ENCODE results near the gene SLC24A3.

The SLC24A3 gene

GRCh38 chr20:19583532-19584175, 371.2 kb downstream of the SLC24A3 start:
- no peaks in the 10 kb centered on the region for H3K27me3 ChIP-seq (replicated peaks; ENCODE audit: control insufficient read depth, insufficient read depth, low read length, poor library complexity, severe bottlenecking)
- H3K4me3 ChIP-seq (ENCODE audit: insufficient read depth, low read depth, low read length, poor library complexity, severe bottlenecking) = no peak overlapping the region
- no peak overlapping the region for H3K27ac ChIP-seq (ENCODE audit: insufficient read depth, low read length, poor library complexity, severe bottlenecking)
- H3K36me3 ChIP-seq (ENCODE audit: control insufficient read depth, insufficient read depth, low read length) = no peaks in the 10 kb centered on the region
- DNase-seq = no peak
- no peaks in the 10 kb centered on the region for H3K4me1 ChIP-seq (ENCODE audit: control insufficient read depth, insufficient read depth, low read length, poor library complexity, severe bottlenecking)
- no peaks in the 10 kb centered on the region for H3K9me3 ChIP-seq (ENCODE audit: control insufficient read depth, low read length)

- Histone ChIP-seq H3K36me3 (ENCODE audit: control insufficient read depth, insufficient read depth, low read length) (no peaks in the 10 kb centered on the region), H3K27ac (ENCODE audit: insufficient read depth, low read length, poor library complexity, severe bottlenecking) (no peak overlapping the region), H3K4me1 (ENCODE audit: control insufficient read depth, insufficient read depth, low read length, poor library complexity, severe bottlenecking) (no peaks in the 10 kb centered on the region), H3K4me3 (ENCODE audit: insufficient read depth, low read depth, low read length, poor library complexity, severe bottlenecking) (no peak overlapping the region), H3K27me3 (replicated peaks; ENCODE audit: control insufficient read depth, insufficient read depth, low read length, poor library complexity, severe bottlenecking) (no peaks in the 10 kb centered on the region), H3K9me3 (ENCODE audit: control insufficient read depth, low read length) (no peaks in the 10 kb centered on the region)
- DNase-seq = no peak
Measured at GRCh38 chr20:19588241-19588640, 375.8 kb downstream of the SLC24A3 start.

GRCh38 chr20:19588732-19589131, 376.3 kb downstream of the SLC24A3 start:
- H3K27me3 ChIP-seq (replicated peaks; ENCODE audit: control insufficient read depth, insufficient read depth, low read length, poor library complexity, severe bottlenecking) = no peaks in the 10 kb centered on the region
- no peaks in the 10 kb centered on the region for H3K9me3 ChIP-seq (ENCODE audit: control insufficient read depth, low read length)
- H3K27ac ChIP-seq (ENCODE audit: insufficient read depth, low read length, poor library complexity, severe bottlenecking) = no peak overlapping the region
- no peaks in the 10 kb centered on the region for H3K4me1 ChIP-seq (ENCODE audit: control insufficient read depth, insufficient read depth, low read length, poor library complexity, severe bottlenecking)
- no peak for DNase-seq
- H3K36me3 ChIP-seq (ENCODE audit: control insufficient read depth, insufficient read depth, low read length) = no peaks in the 10 kb centered on the region
- no peak overlapping the region for H3K4me3 ChIP-seq (ENCODE audit: insufficient read depth, low read depth, low read length, poor library complexity, severe bottlenecking)

GRCh38 chr20:19589787-19590362, 377.4 kb downstream of the SLC24A3 start:
- Histone ChIP-seq H3K36me3 (ENCODE audit: control insufficient read depth, insufficient read depth, low read length) (no peaks in the 10 kb centered on the region), H3K27me3 (replicated peaks; ENCODE audit: control insufficient read depth, insufficient read depth, low read length, poor library complexity, severe bottlenecking) (no peaks in the 10 kb centered on the region), H3K27ac (ENCODE audit: insufficient read depth, low read length, poor library complexity, severe bottlenecking) (no peak overlapping the region), H3K9me3 (ENCODE audit: control insufficient read depth, low read length) (no peaks in the 10 kb centered on the region), H3K4me3 (ENCODE audit: insufficient read depth, low read depth, low read length, poor library complexity, severe bottlenecking) (no peak overlapping the region), H3K4me1 (ENCODE audit: control insufficient read depth, insufficient read depth, low read length, poor library complexity, severe bottlenecking) (no peaks in the 10 kb centered on the region)
- no peak for DNase-seq

GRCh38 chr20:19590382-19590781, 377.9 kb downstream of the SLC24A3 start:
- Histone ChIP-seq H3K9me3 (ENCODE audit: control insufficient read depth, low read length) (no peaks in the 10 kb centered on the region), H3K27me3 (replicated peaks; ENCODE audit: control insufficient read depth, insufficient read depth, low read length, poor library complexity, severe bottlenecking) (no peaks in the 10 kb centered on the region), H3K4me1 (ENCODE audit: control insufficient read depth, insufficient read depth, low read length, poor library complexity, severe bottlenecking) (no peaks in the 10 kb centered on the region), H3K27ac (ENCODE audit: insufficient read depth, low read length, poor library complexity, severe bottlenecking) (no peak overlapping the region), H3K4me3 (ENCODE audit: insufficient read depth, low read depth, low read length, poor library complexity, severe bottlenecking) (no peak overlapping the region), H3K36me3 (ENCODE audit: control insufficient read depth, insufficient read depth, low read length) (no peaks in the 10 kb centered on the region)
- DNase-seq = no peak

GRCh38 chr20:19593762-19594161, 381.3 kb downstream of the SLC24A3 start:
- Histone ChIP-seq H3K4me3 (ENCODE audit: insufficient read depth, low read depth, low read length, poor library complexity, severe bottlenecking) (no peak overlapping the region), H3K36me3 (ENCODE audit: control insufficient read depth, insufficient read depth, low read length) (no peaks in the 10 kb centered on the region), H3K9me3 (ENCODE audit: control insufficient read depth, low read length) (no peaks in the 10 kb centered on the region), H3K27ac (ENCODE audit: insufficient read depth, low read length, poor library complexity, severe bottlenecking) (no peak overlapping the region), H3K27me3 (replicated peaks; ENCODE audit: control insufficient read depth, insufficient read depth, low read length, poor library complexity, severe bottlenecking) (no peaks in the 10 kb centered on the region), H3K4me1 (ENCODE audit: control insufficient read depth, insufficient read depth, low read length, poor library complexity, severe bottlenecking) (no peaks in the 10 kb centered on the region)
- no peak for DNase-seq

- Histone ChIP-seq H3K4me3 (ENCODE audit: insufficient read depth, low read depth, low read length, poor library complexity, severe bottlenecking) (no peak overlapping the region), H3K9me3 (ENCODE audit: control insufficient read depth, low read length) (no peaks in the 10 kb centered on the region), H3K27me3 (replicated peaks; ENCODE audit: control insufficient read depth, insufficient read depth, low read length, poor library complexity, severe bottlenecking) (no peaks in the 10 kb centered on the region), H3K27ac (ENCODE audit: insufficient read depth, low read length, poor library complexity, severe bottlenecking) (no peak overlapping the region), H3K4me1 (ENCODE audit: control insufficient read depth, insufficient read depth, low read length, poor library complexity, severe bottlenecking) (no peaks in the 10 kb centered on the region), H3K36me3 (ENCODE audit: control insufficient read depth, insufficient read depth, low read length) (no peaks in the 10 kb centered on the region)
- no peak for DNase-seq
Measured at GRCh38 chr20:19594896-19595295, 382.5 kb downstream of the SLC24A3 start.

- no peak overlapping the region for H3K27ac ChIP-seq (ENCODE audit: insufficient read depth, low read length, poor library complexity, severe bottlenecking)
- no peak for DNase-seq
- H3K9me3 ChIP-seq (ENCODE audit: control insufficient read depth, low read length) = no peaks in the 10 kb centered on the region
- no peaks in the 10 kb centered on the region for H3K27me3 ChIP-seq (replicated peaks; ENCODE audit: control insufficient read depth, insufficient read depth, low read length, poor library complexity, severe bottlenecking)
- H3K4me3 ChIP-seq (ENCODE audit: insufficient read depth, low read depth, low read length, poor library complexity, severe bottlenecking) = no peak overlapping the region
- H3K36me3 ChIP-seq (ENCODE audit: control insufficient read depth, insufficient read depth, low read length) = no peaks in the 10 kb centered on the region
- no peaks in the 10 kb centered on the region for H3K4me1 ChIP-seq (ENCODE audit: control insufficient read depth, insufficient read depth, low read length, poor library complexity, severe bottlenecking)
Measured at GRCh38 chr20:19598117-19598850, 385.8 kb downstream of the SLC24A3 start.

GRCh38 chr20:19599200-19599599, 386.8 kb downstream of the SLC24A3 start:
- no peaks in the 10 kb centered on the region for H3K4me1 ChIP-seq (ENCODE audit: control insufficient read depth, insufficient read depth, low read length, poor library complexity, severe bottlenecking)
- H3K27ac ChIP-seq (ENCODE audit: insufficient read depth, low read length, poor library complexity, severe bottlenecking) = no peak overlapping the region
- no peak for DNase-seq

GRCh38 chr20:19600042-19600441, 387.6 kb downstream of the SLC24A3 start:
- Histone ChIP-seq H3K4me3 (ENCODE audit: insufficient read depth, low read depth, low read length, poor library complexity, severe bottlenecking) (no peak overlapping the region), H3K4me1 (ENCODE audit: control insufficient read depth, insufficient read depth, low read length, poor library complexity, severe bottlenecking) (no peaks in the 10 kb centered on the region), H3K27me3 (replicated peaks; ENCODE audit: control insufficient read depth, insufficient read depth, low read length, poor library complexity, severe bottlenecking) (no peaks in the 10 kb centered on the region), H3K27ac (ENCODE audit: insufficient read depth, low read length, poor library complexity, severe bottlenecking) (no peak overlapping the region), H3K36me3 (ENCODE audit: control insufficient read depth, insufficient read depth, low read length) (no peaks in the 10 kb centered on the region), H3K9me3 (ENCODE audit: control insufficient read depth, low read length) (no peaks in the 10 kb centered on the region)
- no peak for DNase-seq

More at GRCh38 chr20:19599200-19599599, 386.8 kb downstream of the SLC24A3 start:
- H3K4me3 ChIP-seq (ENCODE audit: insufficient read depth, low read depth, low read length, poor library complexity, severe bottlenecking) = no peak overlapping the region
- no peaks in the 10 kb centered on the region for H3K9me3 ChIP-seq (ENCODE audit: control insufficient read depth, low read length)
- H3K27me3 ChIP-seq (replicated peaks; ENCODE audit: control insufficient read depth, insufficient read depth, low read length, poor library complexity, severe bottlenecking) = no peaks in the 10 kb centered on the region
- H3K36me3 ChIP-seq (ENCODE audit: control insufficient read depth, insufficient read depth, low read length) = no peaks in the 10 kb centered on the region
